ENCODE data around the gene FOSL2. TPM values are rescaled to one million over a fixed set of nuclear protein-coding genes. Genes with fewer than 3 reads are reported as not detected.

FOSL2 gene
- total RNA-seq, 1 experiment from 2014 or later: 93.2 TPM

- DNase-seq (ENCODE audit: low read depth): no peak
- in situ Hi-C loops (cut with HindIII; ENCODE audit: low pct_unique_long_range_greater_than_20kb, low sequenced_read_pairs): no loop called here
Observed at GRCh38 chr2:28450901-28451565, 58.4 kb downstream of the FOSL2 start.

- no peak for DNase-seq (ENCODE audit: low read depth)
- in situ Hi-C loops (cut with HindIII; ENCODE audit: low pct_unique_long_range_greater_than_20kb, low sequenced_read_pairs): no loop called here
Observed at GRCh38 chr2:28451793-28452533, 59.3 kb downstream of the FOSL2 start.

- DNase-seq (ENCODE audit: low read depth): peak; percentile 60
- in situ Hi-C loops (cut with HindIII; ENCODE audit: low pct_unique_long_range_greater_than_20kb, low sequenced_read_pairs): no loop called here
Observed at GRCh38 chr2:28452534-28453081, 60.0 kb downstream of the FOSL2 start.

- no peak for DNase-seq (ENCODE audit: low read depth)
Observed at GRCh38 chr2:28453396-28453795, 60.7 kb downstream of the FOSL2 start.

GRCh38 chr2:28454016-28454930 lies 61.6 kb downstream of the FOSL2 start:
- in situ Hi-C loops (cut with HindIII; ENCODE audit: low pct_unique_long_range_greater_than_20kb, low sequenced_read_pairs): no loop called here
- DNase-seq (ENCODE audit: low read depth): no peak

More at GRCh38 chr2:28453396-28453795, 60.7 kb downstream of the FOSL2 start:
- in situ Hi-C loops (cut with HindIII; ENCODE audit: low pct_unique_long_range_greater_than_20kb, low sequenced_read_pairs): no loop called here

GRCh38 chr2:28457237-28457636 lies 64.6 kb downstream of the FOSL2 start:
- in situ Hi-C loops (cut with HindIII; ENCODE audit: low pct_unique_long_range_greater_than_20kb, low sequenced_read_pairs): no loop called here
- no peak for DNase-seq (ENCODE audit: low read depth)

- no peak for DNase-seq (ENCODE audit: low read depth)
- in situ Hi-C loops (cut with HindIII; ENCODE audit: low pct_unique_long_range_greater_than_20kb, low sequenced_read_pairs): no loop called here
Observed at GRCh38 chr2:28461056-28461455, 68.4 kb downstream of the FOSL2 start.

GRCh38 chr2:28462122-28462521 lies 69.5 kb downstream of the FOSL2 start:
- in situ Hi-C loops (cut with HindIII; ENCODE audit: low pct_unique_long_range_greater_than_20kb, low sequenced_read_pairs): no loop called here
- no peak for DNase-seq (ENCODE audit: low read depth)

- no peak for DNase-seq (ENCODE audit: low read depth)
- in situ Hi-C loops (cut with HindIII; ENCODE audit: low pct_unique_long_range_greater_than_20kb, low sequenced_read_pairs): no loop called here
Observed at GRCh38 chr2:28463211-28463816, 70.7 kb downstream of the FOSL2 start.

GRCh38 chr2:28463893-28464292 lies 71.2 kb downstream of the FOSL2 start:
- in situ Hi-C loops (cut with HindIII; ENCODE audit: low pct_unique_long_range_greater_than_20kb, low sequenced_read_pairs): no loop called here
- DNase-seq (ENCODE audit: low read depth): no peak

- DNase-seq (ENCODE audit: low read depth): no peak
- in situ Hi-C loops (cut with HindIII; ENCODE audit: low pct_unique_long_range_greater_than_20kb, low sequenced_read_pairs): no loop called here
Observed at GRCh38 chr2:28465148-28465885, 72.7 kb downstream of the FOSL2 start.

Other genes starting within 250 kb of the FOSL2 start
- 0.10 TPM in 1 of 2 replicates, not detected in the other for gene PLB1, start 103.2 kb downstream of the FOSL2 start, total RNA-seq (2014; rRNA removed; shearing (Covaris generic); ENCODE audit: low replicate concordance)

Data from Caki2 (cell line).